ENCODE results near the gene UST. TPM values are rescaled to one million over a fixed set of nuclear protein-coding genes. Genes with fewer than 3 reads are reported as not detected.

The UST gene
- total RNA-seq, 2 donors from 2014 or later, result 4.3 to 5.3 TPM

- Histone ChIP-seq H3K4me1 (no peaks in the 10 kb centered on the region), H3K27me3 (no peaks in the 10 kb centered on the region), H3K27ac (no peak overlapping the region), H3K36me3 (no peaks in the 10 kb centered on the region), H3K9me3 (no peaks in the 10 kb centered on the region), H3K4me3 (no peak overlapping the region)
- DNase-seq (ENCODE audit: low spot score), result no peak
- TF ChIP-seq CTCF (IDR thresholded peaks at IDR 0.05), result no peak
These were observed 299.5 kb downstream of the UST start for GRCh38 chr6:149046164-149046821.

- TF ChIP-seq CTCF (IDR thresholded peaks at IDR 0.05), result no peak
- no peak overlapping the region for H3K27ac ChIP-seq
- no peaks in the 10 kb centered on the region for H3K36me3 ChIP-seq
These were observed 300.0 kb downstream of the UST start for GRCh38 chr6:149046822-149047246.

GRCh38 chr6:149049230-149049629, 302.4 kb downstream of the UST start:
- Histone ChIP-seq H3K27me3 (no peaks in the 10 kb centered on the region), H3K4me3 (no peak overlapping the region), H3K9me3 (no peaks in the 10 kb centered on the region), H3K36me3 (no peaks in the 10 kb centered on the region), H3K27ac (no peak overlapping the region), H3K4me1 (no peaks in the 10 kb centered on the region)
- no peak for DNase-seq (ENCODE audit: low spot score)
- no peak for TF ChIP-seq CTCF (IDR thresholded peaks at IDR 0.05)

More at GRCh38 chr6:149046822-149047246, 300.0 kb downstream of the UST start:
- Histone ChIP-seq H3K4me1 (no peaks in the 10 kb centered on the region), H3K4me3 (no peak overlapping the region), H3K9me3 (no peaks in the 10 kb centered on the region), H3K27me3 (no peaks in the 10 kb centered on the region)
- DNase-seq (ENCODE audit: low spot score), result no peak

GRCh38 chr6:149050160-149050559, 303.3 kb downstream of the UST start:
- no peak for DNase-seq (ENCODE audit: low spot score)
- H3K36me3 ChIP-seq, result no peaks in the 10 kb centered on the region
- no peak for TF ChIP-seq CTCF (IDR thresholded peaks at IDR 0.05)
- H3K4me3 ChIP-seq, result no peak overlapping the region
- no peaks in the 10 kb centered on the region for H3K9me3 ChIP-seq
- H3K27me3 ChIP-seq, result no peaks in the 10 kb centered on the region
- no peaks in the 10 kb centered on the region for H3K4me1 ChIP-seq
- no peak overlapping the region for H3K27ac ChIP-seq

- H3K36me3 ChIP-seq, result no peaks in the 10 kb centered on the region
- no peak for TF ChIP-seq CTCF (IDR thresholded peaks at IDR 0.05)
- H3K9me3 ChIP-seq, result no peaks in the 10 kb centered on the region
- no peak overlapping the region for H3K27ac ChIP-seq
- no peak for DNase-seq (ENCODE audit: low spot score)
- H3K4me3 ChIP-seq, result no peak overlapping the region
- no peaks in the 10 kb centered on the region for H3K4me1 ChIP-seq
- H3K27me3 ChIP-seq, result no peaks in the 10 kb centered on the region
These were observed 305.7 kb downstream of the UST start for GRCh38 chr6:149052350-149053106.
